Kidney (tissue), 14 donors: ENCODE data around the gene ERO1B. TPM values are rescaled to one million over a fixed set of nuclear protein-coding genes. Genes with fewer than 3 reads are reported as not detected.

Experiments used
- DNase-seq, 5 donors: peaks; one replicate each; pipeline ENCODE4 v3.0.0-alpha.2; 2013 to 2020
- FAIRE-seq: peaks from 2 replicates; lab custom pipeline; 2012; peaks lifted over from hg19 to GRCh38; lab: Jason Lieb, UNC
- H3K27ac ChIP-seq, 2 donors: one replicate each; pipeline ENCODE4 v1.7.0; 2013; ENCODE audit warnings: low read depth in 2 of 2, low read length in 2 of 2, inconsistent platforms in 1 of 2
- H3K27me3 ChIP-seq: one replicate; pipeline ENCODE4 v1.7.1; 2013; ENCODE audit warnings: low read length, inconsistent platforms; ENCODE audit not compliant: control insufficient read depth, insufficient read depth
- H3K36me3 ChIP-seq, 3 donors: one replicate each; pipeline versions ENCODE4 v1.7.0 to v1.7.1; 2013; ENCODE audit warnings: low read length in 3 of 3, control low read depth in 1 of 3, inconsistent platforms in 1 of 3; ENCODE audit not compliant: insufficient read depth in 3 of 3, control insufficient read depth in 2 of 3
- H3K4me1 ChIP-seq, 3 donors: one replicate each; pipeline versions ENCODE4 v1.7.0 to v1.7.1; 2013; ENCODE audit warnings: low read length in 3 of 3, inconsistent platforms in 1 of 3, low read depth in 1 of 3; ENCODE audit not compliant: control insufficient read depth in 2 of 3, insufficient read depth in 2 of 3
- H3K4me3 ChIP-seq, 3 donors: one replicate each; pipeline versions ENCODE4 v1.7.0 to v1.8.1; 2013; ENCODE audit warnings: low read length in 3 of 3, control low read depth in 1 of 3, inconsistent platforms in 1 of 3
- H3K9ac ChIP-seq, 3 donors: one replicate each; pipeline versions ENCODE4 v1.7.0 to v1.7.1; 2013; ENCODE audit warnings: low read length in 3 of 3, control low read depth in 1 of 3, inconsistent platforms in 1 of 3
- H3K9me3 ChIP-seq, 3 donors: one replicate each; pipeline versions ENCODE4 v1.7.0 to v1.7.1; 2013; ENCODE audit warnings: low read length in 3 of 3, control low read depth in 1 of 3, inconsistent platforms in 1 of 3; ENCODE audit not compliant: control insufficient read depth in 2 of 3, insufficient read depth in 1 of 3
- CTCF ChIP-seq: IDR thresholded peaks from 3 replicates; pipeline ENCODE4 v1.5.1; 2012; ENCODE audit warnings: mild to moderate bottlenecking, moderate library complexity, borderline replicate concordance; ENCODE audit not compliant: insufficient read depth; ENCODE audit errors: extremely low read depth
- intact Hi-C: fragments of 100-400 bp; cut with DNase I; formaldehyde crosslinking; loops from one replicate; pipeline ENCODE4 v1.11.1; 2022
- polyA plus RNA-seq: library from polyadenylated mRNA; stranded (reverse); fragments of 350-450 nt; fragmentation: Illumina TruSeq; extraction: RNeasy Lipid Tissue Mini Kit (QIAGEN cat#74804); gene quantifications from one replicate; pipeline ENCODE4 v1.2.3, GENCODE V29; 2014; ENCODE audit warnings: low read depth, low replicate concordance; ENCODE audit not compliant: insufficient read depth
- total RNA-seq: library from RNA; stranded (reverse); fragmentation: NEBNext Ultra II Directional; extraction: Animal tissue kit (Norgen Biotek cat#: 25700); gene quantifications from one replicate; pipeline ENCODE4 v1.2.1, GENCODE V29; 2021
- donor health status: control.
- donor health status: control.
- donor health status: control.
- donor health status: control.
- donor health status: control.
- donor health status: DM: yes; HTN: yes; CAD: no.
- donor health status: Normal renal cell carcinoma (clear cell type).

The ERO1B gene
- total and polyA plus RNA-seq, 2 donors from 2014 or later, result 5.7 to 9.9 TPM

- Histone ChIP-seq H3K4me1 (peaks cover 0 to 3% (median 0%) of the 10 kb centered on the region in 3 donors), H3K9ac (peak overlapping the region; percentile 59 to 95 (median 60)), H3K27me3 (peaks cover 4% of the 10 kb centered on the region), H3K36me3 (no peaks in the 10 kb centered on the region), H3K27ac (no peak overlapping the region), H3K4me3 (peak overlapping the region; percentile 85 to 91 (median 89)), H3K9me3 (no peaks in the 10 kb centered on the region)
- TF ChIP-seq CTCF, result no peak
- DNase-seq (peak in 4 of 5 donors; percentile 39 to 53 (median 42)), FAIRE-seq (no peak)
- intact Hi-C loops, result no loop called here
Measured at GRCh38 chr1:236280438-236281197, 1.1 kb downstream of the ERO1B start.

GRCh38 chr1:236275586-236275985 is 6.2 kb downstream of the ERO1B start:
- Histone ChIP-seq H3K4me1 (no peaks in the 10 kb centered on the region), H3K9me3 (no peaks in the 10 kb centered on the region), H3K36me3 (no peaks in the 10 kb centered on the region), H3K9ac (no peak overlapping the region), H3K27ac (no peak overlapping the region), H3K27me3 (no peaks in the 10 kb centered on the region), H3K4me3 (no peak overlapping the region)
- FAIRE-seq (no peak), DNase-seq (no peak)
- intact Hi-C loops, result no loop called here
- TF ChIP-seq CTCF, result no peak

GRCh38 chr1:236275061-236275460 is 6.7 kb downstream of the ERO1B start:
- no peak for DNase-seq
- no peak for TF ChIP-seq CTCF
- Histone ChIP-seq H3K4me1 (no peaks in the 10 kb centered on the region), H3K27ac (no peak overlapping the region), H3K9ac (no peak overlapping the region), H3K36me3 (no peaks in the 10 kb centered on the region), H3K27me3 (no peaks in the 10 kb centered on the region), H3K4me3 (no peak overlapping the region), H3K9me3 (no peaks in the 10 kb centered on the region)
- FAIRE-seq, result no peak
- intact Hi-C loops, result no loop called here

- Histone ChIP-seq H3K9ac (no peak overlapping the region), H3K9me3 (no peaks in the 10 kb centered on the region), H3K27ac (no peak overlapping the region), H3K27me3 (no peaks in the 10 kb centered on the region), H3K4me3 (no peak overlapping the region), H3K4me1 (no peaks in the 10 kb centered on the region), H3K36me3 (no peaks in the 10 kb centered on the region)
- intact Hi-C loops, result no loop called here
- TF ChIP-seq CTCF, result no peak
- DNase-seq (no peak), FAIRE-seq (no peak)
Measured at GRCh38 chr1:236273358-236273757, 8.4 kb downstream of the ERO1B start.
